Transverse colon (tissue), 4 donors: ENCODE data around the gene PCDHB15. TPM values are rescaled to one million over a fixed set of nuclear protein-coding genes. Genes with fewer than 3 reads are reported as not detected.
"Not testable (repeated sequence)": the region's sequence is repeated elsewhere in the genome, so short reads cannot be mapped to it uniquely, and the experiment has no call there.

ENCODE experiments used
- DNase-seq: peaks from one replicate; pipeline ENCODE4 v3.0.0-alpha.2; 2019
- H3K27ac ChIP-seq, 4 donors: fragments of 200-600 bp; sonication (generic); 2 replicates each; pipeline ENCODE4 v1.5.1; 2016 to 2018; ENCODE audit warnings: inconsistent platforms in 4 of 4
- H3K27me3 ChIP-seq: fragments of 200-600 bp; sonication (generic); 2 replicates; pipeline ENCODE4 v1.5.1; 2017; ENCODE audit warnings: inconsistent platforms
- H3K36me3 ChIP-seq, 4 donors: fragments of 200-600 bp; sonication (generic); 2 replicates each; pipeline ENCODE4 v1.5.1; 2017 to 2019; ENCODE audit warnings: inconsistent platforms in 4 of 4
- H3K4me1 ChIP-seq, 4 donors: fragments of 200-600 bp; sonication (generic); 2 replicates each; pipeline ENCODE4 v1.5.1; 2017 to 2020; ENCODE audit warnings: inconsistent platforms in 4 of 4
- H3K4me3 ChIP-seq, 4 donors: fragments of 200-600 bp; sonication (generic); 1 replicate in 1 of 4; 2 replicates in 3 of 4; pipeline versions ENCODE4 v1.5.1 to v1.6.1; 2017 to 2019; ENCODE audit warnings: inconsistent platforms in 4 of 4
- H3K9me3 ChIP-seq, 2 donors: fragments of 200-600 bp; sonication (generic); 2 replicates each; pipeline ENCODE4 v1.5.1; 2017 to 2019; ENCODE audit warnings: inconsistent platforms in 2 of 2
- CTCF ChIP-seq, 5 experiments: fragments of 200-600 bp in 3 of 5; fragments of 450-650 bp in 2 of 5; sonication (generic) in 3 of 5; IDR thresholded peaks; 1 replicate in 2 of 5; 2 replicates in 3 of 5; pipeline ENCODE4 v1.5.1; 2016 to 2017; ENCODE audit warnings: antibody characterized with exemption in 5 of 5, inconsistent platforms in 3 of 5, mild to moderate bottlenecking in 2 of 5, moderate library complexity in 1 of 5
- EP300 ChIP-seq: sonication (generic); formaldehyde crosslinking; IDR thresholded peaks from one replicate; pipeline ENCODE4 v1.6.1; 2017; ENCODE audit warnings: antibody characterized with exemption, low read depth
- POLR2A ChIP-seq: fragments of 450-650 bp; IDR thresholded peaks from one replicate; pipeline ENCODE4 v1.6.1; 2016; ENCODE audit warnings: antibody characterized with exemption, mild to moderate bottlenecking, moderate library complexity
- POLR2AphosphoS5 ChIP-seq, 3 donors: sonication (generic); formaldehyde crosslinking; IDR thresholded peaks; one replicate each; pipeline ENCODE4 v1.6.1; 2016; ENCODE audit warnings: antibody characterized with exemption in 3 of 3
- WGBS, 2 donors: methylation state at CpG; one replicate each; pipeline ENCODE4 v1.1.5; 2018; ENCODE audit warnings: low coverage in 1 of 2; 5-methylcytosine and 5-hydroxymethylcytosine counted together
- in situ Hi-C, 4 donors: fragments of 200-750 bp; cut with MboI; loops; one replicate each; pipeline versions ENCODE4 v1.15.0 to v1.15.1; 2017; ENCODE audit warnings: low sequenced_read_pairs in 3 of 4, low pct_ligation_motif_present in 1 of 4, low pct_unique_long_range_greater_than_20kb in 1 of 4
- intact Hi-C: fragments of 100-400 bp; cut with DNase I; formaldehyde crosslinking; loops from one replicate; pipeline ENCODE4 v1.15.1; 2023; ENCODE audit warnings: low total_unique reads
- total RNA-seq, 4 donors: library from RNA; depleted of rRNA; stranded (reverse); fragments of >200 nt; gene quantifications; one replicate each; pipeline ENCODE4 v1.1.0, GENCODE V29; 2016

PCDHB15 gene
- total RNA-seq, 4 donors from 2014 or later = 0.75 to 5.6 (median 1.1) TPM

DNA sequence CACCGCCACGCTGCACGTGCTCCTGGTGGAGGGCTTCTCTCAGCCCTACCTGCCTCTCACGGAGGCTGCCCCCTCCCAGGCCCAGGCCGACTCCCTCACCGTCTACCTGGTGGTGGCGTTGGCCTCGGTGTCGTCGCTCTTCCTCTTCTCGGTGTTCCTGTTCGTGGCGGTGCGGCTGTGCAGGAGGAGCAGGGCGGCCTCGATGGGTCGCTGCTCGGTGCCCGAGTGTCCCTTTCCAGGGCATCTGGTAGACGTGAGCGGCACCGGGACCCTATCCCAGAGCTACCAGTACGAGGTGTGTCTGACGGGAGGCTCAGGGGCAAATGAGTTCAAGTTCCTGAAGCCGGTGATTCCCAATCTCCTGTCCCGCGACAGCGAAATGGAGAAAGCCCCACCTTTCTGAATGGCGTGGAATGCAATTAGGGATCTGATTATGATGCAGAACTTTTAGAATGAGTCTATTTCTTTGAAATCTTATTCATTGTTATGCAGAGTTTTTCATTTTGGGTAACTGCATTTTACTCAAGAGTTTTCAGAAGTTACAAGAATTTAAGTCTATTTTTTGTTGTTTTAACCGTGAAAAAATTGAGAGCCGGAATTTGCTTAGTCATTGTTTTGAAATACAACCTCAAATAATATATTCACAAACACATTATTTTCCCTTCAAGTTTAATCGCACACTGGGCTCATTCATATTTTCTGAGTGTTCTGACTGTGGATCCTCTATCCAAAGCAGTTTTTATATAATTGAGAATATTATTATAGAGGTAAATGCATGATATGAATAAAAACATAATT is 8.5 kb upstream of the PCDHB15 start:
- no peak overlapping the region for H3K4me3 ChIP-seq
- H3K36me3 ChIP-seq = no peaks in the 10 kb centered on the region
- no peaks in the 10 kb centered on the region for H3K4me1 ChIP-seq
- no peak for TF ChIP-seq POLR2AphosphoS5 (IDR thresholded peaks at IDR 0.05)
- TF ChIP-seq EP300 = no peak
- no peak for TF ChIP-seq CTCF (IDR thresholded peaks at IDR 0.05)
- TF ChIP-seq POLR2A = no peak
- no peak for DNase-seq
- intact Hi-C loops (no loop called here), in situ Hi-C loops (no loop called here)
- no peak overlapping the region for H3K27ac ChIP-seq
- peaks cover 71 to 99% of the 10 kb centered on the region in 2 donors for H3K9me3 ChIP-seq
- H3K27me3 ChIP-seq = no peaks in the 10 kb centered on the region
- 55 to 58% methylated on average over 6 to 32 of the region's 32 CpGs for WGBS, 2 donors

DNA sequence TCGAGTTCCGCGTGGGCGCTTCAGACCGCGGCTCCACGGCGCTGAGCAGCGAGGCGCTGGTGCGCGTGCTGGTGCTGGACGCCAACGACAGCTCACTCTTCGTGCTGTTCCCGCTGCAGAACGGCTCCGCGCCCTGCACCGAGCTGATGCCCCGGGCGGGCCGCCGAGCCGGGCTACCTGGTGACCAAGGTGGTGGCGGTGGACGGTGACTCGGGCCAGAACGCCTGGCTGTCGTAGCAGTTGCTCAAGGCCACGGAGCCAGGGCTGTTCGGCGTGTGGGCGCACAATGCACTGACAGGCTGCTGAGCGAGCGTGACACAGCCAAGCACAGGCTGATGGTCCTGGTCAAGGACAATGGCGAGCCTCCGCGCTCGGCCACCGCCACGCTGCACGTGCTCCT is 3.7 kb upstream of the PCDHB15 start:
- Histone ChIP-seq H3K27me3 (no peaks in the 10 kb centered on the region), H3K27ac (no peak overlapping the region), H3K9me3 (peaks cover 71 to 99% of the 10 kb centered on the region in 2 donors), H3K4me1 (no peaks in the 10 kb centered on the region), H3K4me3 (no peak overlapping the region), H3K36me3 (no peaks in the 10 kb centered on the region)
- in situ Hi-C loops (no loop called here), intact Hi-C loops (no loop called here)
- 77% methylated on average over 29 of the region's 43 CpGs; no CpG with 5 or more reads in 1 of the 2 donors for WGBS, 2 donors
- TF ChIP-seq EP300 = no peak
- no peak for TF ChIP-seq POLR2A
- no peak for TF ChIP-seq POLR2AphosphoS5 (IDR thresholded peaks at IDR 0.05)
- no peak for TF ChIP-seq CTCF (IDR thresholded peaks at IDR 0.05)
- DNase-seq = no peak

DNA sequence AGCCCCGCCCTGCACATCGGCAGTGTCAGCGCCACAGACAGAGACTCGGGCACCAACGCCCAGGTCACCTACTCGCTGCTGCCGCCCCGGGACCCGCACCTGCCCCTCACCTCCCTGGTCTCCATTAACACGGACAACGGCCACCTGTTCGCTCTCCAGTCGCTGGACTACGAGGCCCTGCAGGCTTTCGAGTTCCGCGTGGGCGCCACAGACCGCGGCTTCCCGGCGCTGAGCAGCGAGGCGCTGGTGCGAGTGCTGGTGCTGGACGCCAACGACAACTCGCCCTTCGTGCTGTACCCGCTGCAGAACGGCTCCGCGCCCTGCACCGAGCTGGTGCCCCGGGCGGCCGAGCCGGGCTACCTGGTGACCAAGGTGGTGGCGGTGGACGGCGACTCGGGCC is 1.8 kb downstream of the PCDHB15 start:
- 79% methylated on average over 19 of the region's 42 CpGs; no CpG with 5 or more reads in 1 of the 2 donors for WGBS, 2 donors
- not testable (repeated sequence) for H3K4me3 ChIP-seq

DNA sequence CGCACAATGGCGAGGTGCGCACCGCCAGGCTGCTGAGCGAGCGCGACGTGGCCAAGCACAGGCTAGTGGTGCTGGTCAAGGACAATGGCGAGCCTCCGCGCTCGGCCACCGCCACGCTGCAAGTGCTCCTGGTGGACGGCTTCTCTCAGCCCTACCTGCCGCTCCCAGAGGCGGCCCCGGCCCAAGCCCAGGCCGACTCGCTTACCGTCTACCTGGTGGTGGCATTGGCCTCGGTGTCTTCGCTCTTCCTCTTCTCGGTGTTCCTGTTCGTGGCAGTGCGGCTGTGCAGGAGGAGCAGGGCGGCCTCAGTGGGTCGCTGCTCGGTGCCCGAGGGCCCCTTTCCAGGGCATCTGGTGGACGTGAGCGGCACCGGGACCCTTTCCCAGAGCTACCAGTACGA is 2.2 kb downstream of the PCDHB15 start:
- H3K27me3 ChIP-seq, H3K27ac ChIP-seq, in situ Hi-C loops, H3K4me1 ChIP-seq, DNase-seq, intact Hi-C loops, H3K36me3 ChIP-seq, H3K4me3 ChIP-seq: not testable (repeated sequence)
- WGBS, 2 donors = 74 to 100% methylated on average over 1 to 31 of the region's 34 CpGs
- H3K9me3 ChIP-seq = peaks cover 79 to 98% of the 10 kb centered on the region in 2 donors

More for the DNA sequence above, 1.8 kb downstream of the PCDHB15 start:
- H3K4me1 ChIP-seq, in situ Hi-C loops, H3K27me3 ChIP-seq, H3K27ac ChIP-seq, H3K36me3 ChIP-seq, DNase-seq, intact Hi-C loops: not testable (repeated sequence)
- peaks cover 79 to 98% of the 10 kb centered on the region in 2 donors for H3K9me3 ChIP-seq

- Histone ChIP-seq H3K27me3 (no peaks in the 10 kb centered on the region), H3K27ac (no peak overlapping the region), H3K4me3 (no peak overlapping the region), H3K4me1 (no peaks in the 10 kb centered on the region), H3K36me3 (no peaks in the 10 kb centered on the region), H3K9me3 (peaks cover 88 to 97% of the 10 kb centered on the region in 2 donors)
- in situ Hi-C loops = no loop called here
- intact Hi-C loops = no loop called here
- TF ChIP-seq POLR2A = no peak
- TF ChIP-seq EP300 = no peak
- TF ChIP-seq POLR2AphosphoS5 (IDR thresholded peaks at IDR 0.05) = no peak
- no peak for TF ChIP-seq CTCF (IDR thresholded peaks at IDR 0.05)
- no peak for DNase-seq
These were observed 5.4 kb downstream of the PCDHB15 start for GRCh38 chr5:141250576-141250975.
